ENCODE data around the gene HECW1.

The HECW1 gene

GRCh38 chr7:43550427-43550826 is 438.0 kb downstream of the HECW1 start:
- H4K91ac ChIP-seq (ENCODE audit: low read length) = peak overlapping the region; percentile 13
- 91% methylated on average over 7 of the region's 16 CpGs for WGBS

DNA sequence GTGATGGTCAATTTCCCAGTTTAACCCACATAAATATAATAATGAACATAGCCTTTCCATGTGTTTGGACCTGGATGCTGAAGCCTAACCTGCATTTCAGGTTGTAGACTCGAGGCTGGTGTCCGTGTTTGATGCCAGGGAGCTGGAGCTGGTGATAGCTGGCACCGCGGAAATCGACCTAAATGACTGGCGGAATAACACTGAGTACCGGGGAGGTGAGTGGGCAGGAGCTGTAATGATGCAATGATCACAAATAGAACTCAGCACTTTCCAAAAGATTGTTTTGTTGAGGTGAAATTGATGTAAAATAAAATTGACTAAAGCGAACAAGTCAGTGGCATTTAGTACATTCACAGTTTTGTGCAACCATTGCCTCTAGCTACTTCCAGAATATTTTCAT is 439.7 kb downstream of the HECW1 start:
- Histone ChIP-seq H3K9ac (ENCODE audit: low read length) (no peak overlapping the region), H3K4me2 (ENCODE audit: low read length, poor library complexity, severe bottlenecking) (no peak overlapping the region), H2BK120ac (ENCODE audit: low read depth, low read length) (no peak overlapping the region), H3K18ac (ENCODE audit: low read depth in 1 of 2, low read length in 2 of 2) (no peak overlapping the region), H2BK5ac (ENCODE audit: low read depth, low read length, poor library complexity, severe bottlenecking) (no peak overlapping the region), H3K14ac (ENCODE audit: low read length in 2 of 2) (no peak overlapping the region), H3K36me3 (ENCODE audit: control insufficient read depth in 1 of 2, insufficient read depth in 2 of 2, low read depth in 1 of 2, low read length in 2 of 2) (peaks cover 0 to 3% of the 10 kb centered on the region in 2 experiments), H3K4me3 (ENCODE audit: insufficient read depth in 1 of 2, low read depth in 1 of 2, low read length in 2 of 2) (no peak overlapping the region), H2BK15ac (ENCODE audit: low read depth, poor library complexity, severe bottlenecking) (no peak overlapping the region), H3K9me3 (ENCODE audit: control insufficient read depth, low read length) (no peaks in the 10 kb centered on the region), H2AK5ac (ENCODE audit: low read length, severe bottlenecking) (no peak overlapping the region), H3K4ac (ENCODE audit: low read depth in 1 of 2, low read length in 2 of 2) (no peak overlapping the region), H3K27ac (ENCODE audit: low read length, poor library complexity, severe bottlenecking) (no peak overlapping the region), H4K8ac (ENCODE audit: low read length) (no peak overlapping the region), H2AFZ (ENCODE audit: low read depth, low read length) (no peak overlapping the region), H3K79me1 (replicated peaks; ENCODE audit: low read length, poor library complexity, severe bottlenecking) (no peaks in the 10 kb centered on the region), H4K91ac (ENCODE audit: low read length) (no peak overlapping the region), H3K23ac (ENCODE audit: low read length in 2 of 2) (no peak overlapping the region), H3K27me3 (ENCODE audit: control insufficient read depth in 1 of 2, insufficient read depth in 1 of 2, low read length in 2 of 2) (no peaks in the 10 kb centered on the region), H2BK12ac (ENCODE audit: low read length in 2 of 2) (no peak overlapping the region), H3K4me1 (ENCODE audit: control insufficient read depth, insufficient read depth, low read depth, low read length) (no peaks in the 10 kb centered on the region)
- WGBS = 90% methylated on average over 8 of the region's 8 CpGs
- no peak for DNase-seq

More at GRCh38 chr7:43550427-43550826, 438.0 kb downstream of the HECW1 start:
- H3K4me1 ChIP-seq (ENCODE audit: control insufficient read depth, insufficient read depth, low read depth, low read length) = no peaks in the 10 kb centered on the region
- DNase-seq = no peak
- no peak overlapping the region for H4K8ac ChIP-seq (ENCODE audit: low read length)
- no peak overlapping the region for H3K23ac ChIP-seq (ENCODE audit: low read length in 2 of 2)
- H2AFZ ChIP-seq (ENCODE audit: low read depth, low read length) = no peak overlapping the region
- H3K4me2 ChIP-seq (ENCODE audit: low read length, poor library complexity, severe bottlenecking) = no peak overlapping the region
- peaks cover 8% of the 10 kb centered on the region for H3K9me3 ChIP-seq (ENCODE audit: control insufficient read depth, low read length)
- H2BK12ac ChIP-seq (ENCODE audit: low read length in 2 of 2) = no peak overlapping the region
- no peak overlapping the region for H3K9ac ChIP-seq (ENCODE audit: low read length)
- no peak overlapping the region for H2BK15ac ChIP-seq (ENCODE audit: low read depth, poor library complexity, severe bottlenecking)
- no peak overlapping the region for H2BK120ac ChIP-seq (ENCODE audit: low read depth, low read length)
- no peak overlapping the region for H3K18ac ChIP-seq (ENCODE audit: low read depth in 1 of 2, low read length in 2 of 2)
- H3K4me3 ChIP-seq (ENCODE audit: insufficient read depth in 1 of 2, low read depth in 1 of 2, low read length in 2 of 2) = no peak overlapping the region
- no peaks in the 10 kb centered on the region for H3K27me3 ChIP-seq (ENCODE audit: control insufficient read depth in 1 of 2, insufficient read depth in 1 of 2, low read length in 2 of 2)
- no peak overlapping the region for H3K14ac ChIP-seq (ENCODE audit: low read length in 2 of 2)
- H3K79me1 ChIP-seq (replicated peaks; ENCODE audit: low read length, poor library complexity, severe bottlenecking) = no peaks in the 10 kb centered on the region
- H3K4ac ChIP-seq (ENCODE audit: low read depth in 1 of 2, low read length in 2 of 2) = no peak overlapping the region
- H2AK5ac ChIP-seq (ENCODE audit: low read length, severe bottlenecking) = no peak overlapping the region
- H3K36me3 ChIP-seq (ENCODE audit: control insufficient read depth in 1 of 2, insufficient read depth in 2 of 2, low read depth in 1 of 2, low read length in 2 of 2) = peaks cover 0 to 3% of the 10 kb centered on the region in 2 experiments
- H3K27ac ChIP-seq (ENCODE audit: low read length, poor library complexity, severe bottlenecking) = no peak overlapping the region
- no peak overlapping the region for H2BK5ac ChIP-seq (ENCODE audit: low read depth, low read length, poor library complexity, severe bottlenecking)

DNA sequence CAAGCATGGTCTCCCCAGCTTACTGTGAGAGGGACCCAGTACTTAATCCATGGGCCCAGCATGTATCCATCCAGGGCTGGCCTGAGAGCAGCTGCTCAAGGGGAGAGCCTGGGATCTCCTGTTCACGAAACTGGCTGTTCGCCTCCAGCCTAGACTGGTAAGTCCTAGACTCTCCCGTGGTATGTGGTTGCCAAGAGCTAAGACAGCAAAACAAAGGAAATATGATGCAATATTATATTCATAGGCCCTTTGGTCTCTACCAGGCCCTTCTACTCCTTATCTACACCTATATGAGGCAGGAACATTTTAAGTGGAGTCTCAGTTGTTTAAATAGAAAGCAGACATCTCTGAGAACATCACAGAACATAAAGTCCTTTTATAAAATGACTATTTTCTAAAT is 441.6 kb downstream of the HECW1 start:
- Histone ChIP-seq H4K8ac (ENCODE audit: low read length) (no peak overlapping the region), H3K27me3 (ENCODE audit: control insufficient read depth in 1 of 2, insufficient read depth in 1 of 2, low read length in 2 of 2) (no peaks in the 10 kb centered on the region), H3K4me2 (ENCODE audit: low read length, poor library complexity, severe bottlenecking) (no peak overlapping the region), H3K14ac (ENCODE audit: low read length in 2 of 2) (no peak overlapping the region), H2AFZ (ENCODE audit: low read depth, low read length) (no peak overlapping the region), H3K4me1 (ENCODE audit: control insufficient read depth, insufficient read depth, low read depth, low read length) (no peaks in the 10 kb centered on the region), H3K9ac (ENCODE audit: low read length) (no peak overlapping the region), H2BK120ac (ENCODE audit: low read depth, low read length) (no peak overlapping the region), H3K36me3 (ENCODE audit: control insufficient read depth in 1 of 2, insufficient read depth in 2 of 2, low read depth in 1 of 2, low read length in 2 of 2) (peaks cover 0 to 3% of the 10 kb centered on the region in 2 experiments), H3K27ac (ENCODE audit: low read length, poor library complexity, severe bottlenecking) (no peak overlapping the region), H2BK12ac (ENCODE audit: low read length in 2 of 2) (no peak overlapping the region), H2AK5ac (ENCODE audit: low read length, severe bottlenecking) (no peak overlapping the region), H2BK5ac (ENCODE audit: low read depth, low read length, poor library complexity, severe bottlenecking) (no peak overlapping the region), H3K23ac (ENCODE audit: low read length in 2 of 2) (no peak overlapping the region), H4K91ac (ENCODE audit: low read length) (no peak overlapping the region), H3K18ac (ENCODE audit: low read depth in 1 of 2, low read length in 2 of 2) (no peak overlapping the region), H3K79me1 (replicated peaks; ENCODE audit: low read length, poor library complexity, severe bottlenecking) (no peaks in the 10 kb centered on the region), H3K4me3 (ENCODE audit: insufficient read depth in 1 of 2, low read depth in 1 of 2, low read length in 2 of 2) (no peak overlapping the region), H3K4ac (ENCODE audit: low read depth in 1 of 2, low read length in 2 of 2) (no peak overlapping the region), H3K9me3 (ENCODE audit: control insufficient read depth, low read length) (no peaks in the 10 kb centered on the region), H2BK15ac (ENCODE audit: low read depth, poor library complexity, severe bottlenecking) (no peak overlapping the region)
- 100% methylated on average over 2 of the region's 3 CpGs for WGBS
- no peak for DNase-seq

DNA sequence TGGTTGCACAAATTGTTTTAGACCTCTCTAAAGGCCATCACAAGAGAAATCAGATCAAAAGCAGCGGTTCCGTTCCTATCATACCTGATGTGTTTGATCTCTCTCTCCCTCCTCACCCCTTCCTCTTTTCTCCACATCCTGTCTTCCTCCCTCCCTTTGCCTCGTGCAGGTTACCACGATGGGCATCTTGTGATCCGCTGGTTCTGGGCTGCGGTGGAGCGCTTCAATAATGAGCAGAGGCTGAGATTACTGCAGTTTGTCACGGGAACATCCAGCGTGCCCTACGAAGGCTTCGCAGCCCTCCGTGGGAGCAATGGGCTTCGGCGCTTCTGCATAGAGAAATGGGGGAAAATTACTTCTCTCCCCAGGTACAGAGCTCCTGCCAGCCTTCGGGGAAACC is 442.0 kb downstream of the HECW1 start:
- H3K23ac ChIP-seq (ENCODE audit: low read length in 2 of 2) = no peak overlapping the region
- H2AFZ ChIP-seq (ENCODE audit: low read depth, low read length) = peak overlapping the region; percentile 29
- no peak overlapping the region for H3K27ac ChIP-seq (ENCODE audit: low read length, poor library complexity, severe bottlenecking)
- no peaks in the 10 kb centered on the region for H3K27me3 ChIP-seq (ENCODE audit: control insufficient read depth in 1 of 2, insufficient read depth in 1 of 2, low read length in 2 of 2)
- no peak overlapping the region for H2AK5ac ChIP-seq (ENCODE audit: low read length, severe bottlenecking)
- no peak overlapping the region for H2BK15ac ChIP-seq (ENCODE audit: low read depth, poor library complexity, severe bottlenecking)
- no peak for DNase-seq
- H3K14ac ChIP-seq (ENCODE audit: low read length in 2 of 2) = no peak overlapping the region
- H2BK12ac ChIP-seq (ENCODE audit: low read length in 2 of 2) = no peak overlapping the region
- no peaks in the 10 kb centered on the region for H3K4me1 ChIP-seq (ENCODE audit: control insufficient read depth, insufficient read depth, low read depth, low read length)
- H3K4ac ChIP-seq (ENCODE audit: low read depth in 1 of 2, low read length in 2 of 2) = no peak overlapping the region
- no peak overlapping the region for H3K4me3 ChIP-seq (ENCODE audit: insufficient read depth in 1 of 2, low read depth in 1 of 2, low read length in 2 of 2)
- H3K9ac ChIP-seq (ENCODE audit: low read length) = no peak overlapping the region
- H2BK120ac ChIP-seq (ENCODE audit: low read depth, low read length) = no peak overlapping the region
- no peak overlapping the region for H2BK5ac ChIP-seq (ENCODE audit: low read depth, low read length, poor library complexity, severe bottlenecking)
- H4K8ac ChIP-seq (ENCODE audit: low read length) = no peak overlapping the region
- H4K91ac ChIP-seq (ENCODE audit: low read length) = no peak overlapping the region
- H3K9me3 ChIP-seq (ENCODE audit: control insufficient read depth, low read length) = no peaks in the 10 kb centered on the region
- H3K79me1 ChIP-seq (replicated peaks; ENCODE audit: low read length, poor library complexity, severe bottlenecking) = no peaks in the 10 kb centered on the region
- H3K4me2 ChIP-seq (ENCODE audit: low read length, poor library complexity, severe bottlenecking) = no peak overlapping the region
- no peak overlapping the region for H3K18ac ChIP-seq (ENCODE audit: low read depth in 1 of 2, low read length in 2 of 2)
- WGBS = 90% methylated on average over 15 of the region's 15 CpGs
- peaks cover 0 to 3% of the 10 kb centered on the region in 2 experiments for H3K36me3 ChIP-seq (ENCODE audit: control insufficient read depth in 1 of 2, insufficient read depth in 2 of 2, low read depth in 1 of 2, low read length in 2 of 2)
